ENCODE measurements around the gene STRIT1. TPM values are rescaled to one million over a fixed set of nuclear protein-coding genes. Genes with fewer than 3 reads are reported as not detected.

Gene STRIT1
- total and polyA plus RNA-seq, 2 donors (not counting 1 experiment from before 2014, with no cell fraction given), result not detected

DNA sequence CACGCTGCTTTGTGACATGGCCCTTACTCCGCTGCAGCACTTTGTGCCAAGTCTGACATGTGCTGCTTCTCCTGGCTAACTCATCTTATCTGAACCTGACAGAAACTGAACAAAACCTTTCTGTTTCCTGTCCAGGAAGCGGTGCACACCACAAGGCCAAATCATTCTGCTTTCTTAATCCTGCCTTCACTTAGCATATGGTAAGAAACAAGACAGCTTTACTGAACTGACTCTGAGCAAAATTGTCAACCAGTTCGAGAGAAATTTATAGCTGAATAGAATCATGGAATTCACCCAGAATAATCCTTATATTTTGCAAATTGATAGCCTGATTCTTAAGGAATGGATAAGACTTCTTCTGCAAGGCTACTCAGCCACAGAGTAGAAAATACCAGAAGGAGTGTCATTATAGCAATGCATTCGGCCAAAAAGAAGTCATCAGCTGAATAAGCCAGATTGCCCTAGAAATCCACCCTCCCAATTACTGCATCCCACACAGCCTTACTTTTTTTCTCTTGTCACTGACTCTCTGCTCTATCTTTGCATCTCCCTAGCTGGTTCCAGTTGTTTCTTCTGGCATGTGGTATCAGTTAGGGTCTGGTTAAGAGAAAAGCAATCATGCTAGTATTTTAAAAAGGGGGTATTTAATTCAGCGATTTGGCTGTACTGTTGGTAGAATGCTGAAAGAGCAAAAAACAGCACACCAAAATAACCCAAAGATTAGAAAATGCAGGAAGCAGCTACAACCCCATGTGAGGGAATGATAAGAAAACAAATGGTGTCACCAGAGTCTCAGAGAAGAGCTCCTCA lies 41.6 kb upstream of the STRIT1 start:
- H3K4me1 Mint-ChIP-seq, result peaks cover 5% of the 10 kb centered on the region
- intact Hi-C loops (cut with micrococcal nuclease), result no loop called here
- 8% methylated on average over 3 of the region's 6 CpGs for WGBS (ENCODE audit: insufficient coverage)
- H3K27ac Mint-ChIP-seq, result no peak overlapping the region
- Histone ChIP-seq H3K79me2 (ENCODE audit: control insufficient read depth, insufficient read depth, low read length) (no peaks in the 10 kb centered on the region), H3K36me3 (replicated peaks in 1 of 2; ENCODE audit: control extremely low read depth in 1 of 2, control insufficient read depth in 1 of 2, extremely low read depth in 1 of 2, insufficient read depth in 2 of 2, low read length in 1 of 2) (no peaks in the 10 kb centered on the region), H2AFZ (ENCODE audit: insufficient read depth, low read depth, low read length, poor library complexity, severe bottlenecking) (no peak overlapping the region), H3K4me1 (ENCODE audit: control insufficient read depth in 2 of 2, insufficient read depth in 2 of 2, low read length in 2 of 2) (no peaks in the 10 kb centered on the region), H3K9me3 (ENCODE audit: control extremely low read depth in 1 of 3, control insufficient read depth in 2 of 3, insufficient read depth in 1 of 3, low read length in 2 of 3) (no peaks in the 10 kb centered on the region), H3K27me3 (replicated peaks in 1 of 4; ENCODE audit: control extremely low read depth in 1 of 4, control insufficient read depth in 3 of 4, insufficient read depth in 4 of 4, low read length in 3 of 4) (no peaks in the 10 kb centered on the region), H3K9ac (ENCODE audit: low read length) (no peak overlapping the region), H4K20me1 (ENCODE audit: control insufficient read depth, insufficient read depth, low read length, poor library complexity, severe bottlenecking) (no peaks in the 10 kb centered on the region), H3K27ac (ENCODE audit: low read length in 2 of 2) (no peak overlapping the region), H3K4me2 (replicated peaks; ENCODE audit: low read depth, low read length, poor library complexity, severe bottlenecking) (no peak overlapping the region), H3K4me3 (ENCODE audit: control extremely low read depth in 1 of 5, extremely low read depth in 1 of 5, insufficient read depth in 1 of 5, low read depth in 2 of 5, low read length in 4 of 5) (no peak overlapping the region)
- ATAC-seq (ENCODE audit: low read depth) (no peak), DNase-seq (no peak)
- H3K27me3 Mint-ChIP-seq, result peaks cover 4% of the 10 kb centered on the region
- TF ChIP-seq EZH2 (IDR thresholded peaks at IDR 0.05; ENCODE audit: borderline replicate concordance, insufficient read depth, low read depth, low read length, poor library complexity, severe bottlenecking), result no peak
- TF ChIP-seq, protein P1, sequence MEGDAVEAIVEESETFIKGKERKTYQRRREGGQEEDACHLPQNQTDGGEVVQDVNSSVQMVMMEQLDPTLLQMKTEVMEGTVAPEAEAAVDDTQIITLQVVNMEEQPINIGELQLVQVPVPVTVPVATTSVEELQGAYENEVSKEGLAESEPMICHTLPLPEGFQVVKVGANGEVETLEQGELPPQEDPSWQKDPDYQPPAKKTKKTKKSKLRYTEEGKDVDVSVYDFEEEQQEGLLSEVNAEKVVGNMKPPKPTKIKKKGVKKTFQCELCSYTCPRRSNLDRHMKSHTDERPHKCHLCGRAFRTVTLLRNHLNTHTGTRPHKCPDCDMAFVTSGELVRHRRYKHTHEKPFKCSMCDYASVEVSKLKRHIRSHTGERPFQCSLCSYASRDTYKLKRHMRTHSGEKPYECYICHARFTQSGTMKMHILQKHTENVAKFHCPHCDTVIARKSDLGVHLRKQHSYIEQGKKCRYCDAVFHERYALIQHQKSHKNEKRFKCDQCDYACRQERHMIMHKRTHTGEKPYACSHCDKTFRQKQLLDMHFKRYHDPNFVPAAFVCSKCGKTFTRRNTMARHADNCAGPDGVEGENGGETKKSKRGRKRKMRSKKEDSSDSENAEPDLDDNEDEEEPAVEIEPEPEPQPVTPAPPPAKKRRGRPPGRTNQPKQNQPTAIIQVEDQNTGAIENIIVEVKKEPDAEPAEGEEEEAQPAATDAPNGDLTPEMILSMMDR (IDR thresholded peaks at IDR 0.05), result no peak
- H3K9me3 Mint-ChIP-seq (ENCODE audit: insufficient read depth), result no peaks in the 10 kb centered on the region
- H3K4me3 Mint-ChIP-seq, result no peak overlapping the region
- POLR2A ChIA-PET, result no interaction called here
- CTCF ChIA-PET, result interaction anchor here (1.3 kb wide), 1 partner anchor 9 kb away, joined by 5 read pairs; no protein-coding TSS in a partner anchor

DNA sequence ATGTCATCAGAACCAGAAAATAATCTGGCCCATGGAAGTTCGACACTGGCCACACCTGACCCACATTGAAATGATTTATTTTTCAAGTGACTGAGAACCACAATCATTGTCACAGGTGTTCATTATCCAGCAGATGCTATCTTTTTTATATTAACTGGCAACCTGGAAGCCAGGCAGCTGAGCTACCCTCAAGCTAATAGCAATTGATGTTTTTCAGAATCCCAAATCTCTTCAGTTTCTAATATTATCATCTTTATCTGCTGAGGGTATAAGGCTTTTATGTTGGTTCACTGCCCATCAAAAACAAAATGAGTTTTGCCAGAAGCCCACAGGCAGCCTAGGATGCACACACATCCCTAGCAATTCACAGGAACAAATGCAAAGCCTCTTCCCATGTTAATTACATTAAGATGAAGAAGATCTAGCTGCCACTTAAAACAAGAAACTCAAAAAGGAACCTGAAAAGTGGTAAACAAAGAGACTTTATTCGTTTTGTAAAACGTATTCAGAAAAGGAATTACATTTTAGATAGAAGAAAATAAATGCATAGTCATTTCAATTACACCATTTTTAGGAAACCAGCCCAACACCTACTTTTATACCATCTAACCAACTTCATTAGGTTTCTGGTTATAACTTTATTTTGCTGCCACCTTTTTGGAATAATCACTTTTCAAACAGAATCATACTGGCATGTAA lies 40.9 kb upstream of the STRIT1 start:
- no peak overlapping the region for H3K9ac ChIP-seq (ENCODE audit: low read length)
- H3K27ac ChIP-seq (ENCODE audit: low read length in 2 of 2), result no peak overlapping the region
- WGBS (ENCODE audit: insufficient coverage), result 64% methylated on average over 1 of the region's 3 CpGs
- no peaks in the 10 kb centered on the region for H3K79me2 ChIP-seq (ENCODE audit: control insufficient read depth, insufficient read depth, low read length)
- ATAC-seq (ENCODE audit: low read depth) (no peak), DNase-seq (no peak)
- H3K4me2 ChIP-seq (replicated peaks; ENCODE audit: low read depth, low read length, poor library complexity, severe bottlenecking), result no peak overlapping the region
- H3K9me3 Mint-ChIP-seq (ENCODE audit: insufficient read depth), result no peaks in the 10 kb centered on the region
- ChIA-PET POLR2A (no interaction called here), CTCF (interaction anchor here (0.9 to 1.3 kb wide), 2 partner anchors 9 to 379 kb away, joined by 3 to 5 read pairs; no protein-coding TSS in a partner anchor)
- H3K4me1 Mint-ChIP-seq, result peaks cover 5% of the 10 kb centered on the region
- no peaks in the 10 kb centered on the region for H3K27me3 Mint-ChIP-seq
- H3K4me3 ChIP-seq (ENCODE audit: control extremely low read depth in 1 of 5, extremely low read depth in 1 of 5, insufficient read depth in 1 of 5, low read depth in 2 of 5, low read length in 4 of 5), result no peak overlapping the region
- H3K4me1 ChIP-seq (ENCODE audit: control insufficient read depth in 2 of 2, insufficient read depth in 2 of 2, low read length in 2 of 2), result no peaks in the 10 kb centered on the region
- H3K27me3 ChIP-seq (replicated peaks in 1 of 4; ENCODE audit: control extremely low read depth in 1 of 4, control insufficient read depth in 3 of 4, insufficient read depth in 4 of 4, low read length in 3 of 4), result no peaks in the 10 kb centered on the region
- H3K9me3 ChIP-seq (ENCODE audit: control extremely low read depth in 1 of 3, control insufficient read depth in 2 of 3, insufficient read depth in 1 of 3, low read length in 2 of 3), result no peaks in the 10 kb centered on the region
- no peaks in the 10 kb centered on the region for H3K36me3 ChIP-seq (replicated peaks in 1 of 2; ENCODE audit: control extremely low read depth in 1 of 2, control insufficient read depth in 1 of 2, extremely low read depth in 1 of 2, insufficient read depth in 2 of 2, low read length in 1 of 2)
- H3K4me3 Mint-ChIP-seq, result no peak overlapping the region
- H2AFZ ChIP-seq (ENCODE audit: insufficient read depth, low read depth, low read length, poor library complexity, severe bottlenecking), result no peak overlapping the region
- intact Hi-C loops (cut with micrococcal nuclease), result no loop called here
- no peaks in the 10 kb centered on the region for H4K20me1 ChIP-seq (ENCODE audit: control insufficient read depth, insufficient read depth, low read length, poor library complexity, severe bottlenecking)
- H3K27ac Mint-ChIP-seq, result no peak overlapping the region
- TF ChIP-seq, protein P1 (IDR thresholded peaks at IDR 0.05), result no peak
- no peak for TF ChIP-seq EZH2 (IDR thresholded peaks at IDR 0.05; ENCODE audit: borderline replicate concordance, insufficient read depth, low read depth, low read length, poor library complexity, severe bottlenecking)

All from B cell (primary cell).